Right lobe of liver (tissue), 6 donors: ENCODE results near the gene YAP1. TPM values are rescaled to one million over a fixed set of nuclear protein-coding genes. Genes with fewer than 3 reads are reported as not detected.

Experiments used
- ATAC-seq, 4 donors: fragments of 200-7000 bp; cut with Tn5 transposase; one replicate each; pipeline ENCODE4 v1.9.1; 2020; ENCODE audit warnings: mild to moderate bottlenecking in 4 of 4, moderate library complexity in 4 of 4
- DNase-seq, 3 donors: peaks; one replicate each; pipeline ENCODE4 v3.0.0-alpha.2; 2020
- H3K27ac ChIP-seq, 3 donors: fragments of 200-600 bp; one replicate each; pipeline ENCODE4 v1.8.0; 2022
- H3K27me3 ChIP-seq, 2 donors: fragments of 200-600 bp; one replicate each; pipeline ENCODE4 v1.8.0; 2022
- H3K36me3 ChIP-seq, 4 donors: fragments of 200-600 bp; sonication (generic) in 1 of 4; one replicate each; pipeline versions ENCODE4 v1.5.1 to v1.8.0; 2017 to 2022; ENCODE audit warnings: control low read depth in 1 of 4
- H3K4me1 ChIP-seq, 4 donors: fragments of 200-600 bp; sonication (generic) in 1 of 4; one replicate each; pipeline versions ENCODE4 v1.5.1 to v1.8.0; 2017 to 2022; ENCODE audit warnings: control low read depth in 1 of 4
- H3K4me3 ChIP-seq, 3 donors: fragments of 200-600 bp; one replicate each; pipeline ENCODE4 v1.8.0; 2022
- H3K9me3 ChIP-seq, 4 donors: fragments of 200-600 bp; sonication (generic) in 1 of 4; one replicate each; pipeline versions ENCODE4 v1.5.1 to v1.8.0; 2017 to 2022; ENCODE audit warnings: control low read depth in 1 of 4
- CTCF ChIP-seq, 4 donors: fragments of 200-600 bp in 3 of 4; fragments of 450-650 bp in 1 of 4; IDR thresholded peaks; one replicate each; pipeline versions ENCODE4 v1.5.1 to v1.8.0; 2016 to 2022; ENCODE audit warnings: antibody characterized with exemption in 4 of 4, mild to moderate bottlenecking in 2 of 4
- POLR2A ChIP-seq: fragments of 450-650 bp; IDR thresholded peaks from one replicate; pipeline ENCODE4 v1.6.1; 2017; ENCODE audit warnings: antibody characterized with exemption, mild to moderate bottlenecking
- WGBS: methylation state at CpG from one replicate; pipeline ENCODE4 v1.1.6; 2018; ENCODE audit warnings: low coverage, low lambda C conversion rate; ENCODE audit not compliant: insufficient coverage; ENCODE audit errors: missing lambda C conversion rate; 5-methylcytosine and 5-hydroxymethylcytosine counted together
- intact Hi-C, 2 donors: fragments of 100-400 bp; cut with DNase I; formaldehyde crosslinking; loops; one replicate each; pipeline versions ENCODE4 v1.11.2 to v1.14.1; 2022
- total RNA-seq, 6 experiments: library from RNA; depleted of rRNA in 2 of 6; stranded (reverse); fragments of >200 nt in 2 of 6; fragmentation: NEBNext Ultra II Directional in 3 of 6; extraction: Animal tissue kit (Norgen Biotek cat#: 25700) in 3 of 6; gene quantifications; one replicate each; pipeline versions ENCODE4 v1.1.0 to v1.2.4, GENCODE V29; 2016 to 2023
- donor health status: DM: no; HTN: yes; CAD: no.
- donor health status: DM: no; HTN: no; CAD: no.
- donor health status: DM: no; HTN: no; CAD: no.
- donor health status: DM: no; HTN: yes; CAD: no.
- donor health status: DM: no; HTN: yes; CAD: no.

YAP1 gene
- total RNA-seq, 6 experiments from 2014 or later = 17.9 to 60.5 (median 36.3) TPM

- intact Hi-C loops = no loop called here
- H3K36me3 ChIP-seq = peaks cover 0 to 9% (median 0%) of the 10 kb centered on the region in 4 donors
- no peaks in the 10 kb centered on the region for H3K4me1 ChIP-seq
- TF ChIP-seq POLR2A = no peak
- TF ChIP-seq CTCF (IDR thresholded peaks at IDR 0.05) = no peak
- ATAC-seq = no peak
- H3K9me3 ChIP-seq = no peaks in the 10 kb centered on the region
- no peaks in the 10 kb centered on the region for H3K27me3 ChIP-seq
- no peak for DNase-seq
- no peak overlapping the region for H3K27ac ChIP-seq
- 81% methylated on average over 4 of the region's 4 CpGs for WGBS
- no peak overlapping the region for H3K4me3 ChIP-seq
Observed at GRCh38 chr11:102230911-102231310, 120.7 kb downstream of the YAP1 start.

- H3K4me1 ChIP-seq = no peaks in the 10 kb centered on the region
- whole genome bisulfite sequencing = 59% methylated on average over 7 of the region's 7 CpGs
- no peak overlapping the region for H3K27ac ChIP-seq
- H3K27me3 ChIP-seq = no peaks in the 10 kb centered on the region
- no peak for DNase-seq
- no peak for TF ChIP-seq CTCF (IDR thresholded peaks at IDR 0.05)
- no peak for TF ChIP-seq POLR2A
- H3K9me3 ChIP-seq = no peaks in the 10 kb centered on the region
- H3K4me3 ChIP-seq = no peak overlapping the region
- intact Hi-C loops = no loop called here
- no peak for ATAC-seq
- H3K36me3 ChIP-seq = no peaks in the 10 kb centered on the region
Observed at GRCh38 chr11:102234779-102235439, 124.7 kb downstream of the YAP1 start.

GRCh38 chr11:102237096-102237735, 127.0 kb downstream of the YAP1 start:
- Histone ChIP-seq H3K4me1 (peaks cover 0 to 5% (median 0%) of the 10 kb centered on the region in 4 donors), H3K4me3 (no peak overlapping the region), H3K9me3 (no peaks in the 10 kb centered on the region), H3K36me3 (no peaks in the 10 kb centered on the region), H3K27ac (no peak overlapping the region), H3K27me3 (no peaks in the 10 kb centered on the region)
- DNase-seq = no peak
- TF ChIP-seq CTCF (IDR thresholded peaks at IDR 0.05) (no peak), POLR2A (no peak)
- intact Hi-C loops = no loop called here
- WGBS = 82% methylated on average over 4 of the region's 5 CpGs
- no peak for ATAC-seq

GRCh38 chr11:102238391-102238821, 128.2 kb downstream of the YAP1 start:
- no peak overlapping the region for H3K27ac ChIP-seq
- no peaks in the 10 kb centered on the region for H3K9me3 ChIP-seq
- no peak for DNase-seq
- H3K4me1 ChIP-seq = peaks cover 0 to 12% (median 0%) of the 10 kb centered on the region in 4 donors
- TF ChIP-seq CTCF (IDR thresholded peaks at IDR 0.05) (no peak), POLR2A (no peak)
- intact Hi-C loops = no loop called here
- no peaks in the 10 kb centered on the region for H3K27me3 ChIP-seq
- no peaks in the 10 kb centered on the region for H3K36me3 ChIP-seq
- no peak overlapping the region for H3K4me3 ChIP-seq
- no peak for ATAC-seq
